Epithelial cell of esophagus (primary cell): ENCODE measurements around the gene SAFB2.

ENCODE experiments used
- DNase-seq: peaks from one replicate; pipeline ENCODE4 v3.0.0; 2010; ENCODE audit warnings: low read depth
- H3K4me3 ChIP-seq: 2 replicates; pipeline ENCODE4 v1.5.1; 2011; ENCODE audit warnings: mild to moderate bottlenecking, low read length, control low read depth
- CTCF ChIP-seq: IDR thresholded peaks from 2 replicates; pipeline ENCODE4 v1.5.1; 2011; ENCODE audit warnings: low read depth, mild to moderate bottlenecking, low read length, control low read depth, inconsistent platforms; ENCODE audit not compliant: insufficient read depth; ENCODE audit errors: missing control alignments

The SAFB2 gene

GRCh38 chr19:5586300-5587070, 36.1 kb downstream of the SAFB2 start:
- no peak for DNase-seq
- H3K4me3 ChIP-seq, result no peak overlapping the region
- TF ChIP-seq CTCF, result no peak

- DNase-seq, result peak; percentile 55
- TF ChIP-seq CTCF, result no peak
- no peak overlapping the region for H3K4me3 ChIP-seq
Observed at GRCh38 chr19:5585461-5586299, 36.9 kb downstream of the SAFB2 start.

GRCh38 chr19:5580161-5580571, 42.4 kb downstream of the SAFB2 start:
- no peak for DNase-seq
- TF ChIP-seq CTCF, result no peak
- no peak overlapping the region for H3K4me3 ChIP-seq

DNA sequence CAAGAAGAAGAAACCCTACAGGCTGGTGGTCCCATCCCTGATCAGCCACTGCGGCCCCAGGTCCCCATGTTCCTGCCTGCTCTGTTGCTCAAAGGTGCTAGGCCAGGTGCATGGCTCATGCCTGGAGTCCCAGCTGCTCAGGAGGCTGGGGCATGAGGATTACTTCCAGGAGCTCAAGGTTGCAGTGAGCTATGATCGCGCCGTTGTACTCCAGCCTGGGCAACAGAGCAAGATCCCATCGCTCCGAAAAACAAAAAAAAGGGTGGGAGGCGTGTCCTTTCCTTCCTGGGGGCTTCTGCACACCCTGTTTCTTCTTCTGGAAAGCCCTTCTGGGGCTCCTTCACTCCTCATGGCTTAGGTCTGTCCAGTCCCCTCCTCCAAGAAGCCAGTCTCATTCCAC, 42.9 kb downstream of the SAFB2 start:
- no peak for TF ChIP-seq CTCF
- no peak for DNase-seq

DNA sequence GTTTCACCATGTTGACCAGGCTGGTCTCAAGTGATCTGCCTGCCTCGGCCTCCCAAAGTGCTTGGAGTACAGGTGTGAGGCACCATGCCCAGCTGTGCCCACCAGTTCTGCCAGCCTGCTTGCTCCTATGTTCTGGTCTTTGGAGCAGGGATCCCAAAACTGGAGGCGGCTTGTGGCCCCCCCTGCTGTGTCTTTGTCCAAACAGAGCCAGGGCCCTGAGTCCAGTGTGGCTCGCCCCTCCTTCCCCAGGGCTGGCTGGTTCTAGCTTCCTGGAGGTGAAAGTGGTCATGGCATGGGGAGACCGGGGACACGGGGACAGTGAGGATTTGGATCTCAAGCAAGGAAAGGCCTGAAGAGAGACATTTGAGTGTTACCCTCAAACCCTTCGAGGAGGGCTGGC, 43.3 kb downstream of the SAFB2 start:
- no peak for DNase-seq
- TF ChIP-seq CTCF, result no peak
- no peak overlapping the region for H3K4me3 ChIP-seq

More for the DNA sequence above, 42.9 kb downstream of the SAFB2 start:
- no peak overlapping the region for H3K4me3 ChIP-seq

- peak; percentile 90 for TF ChIP-seq CTCF
- H3K4me3 ChIP-seq, result peak overlapping the region; percentile 42
- peak; percentile 63 for DNase-seq
Observed at GRCh38 chr19:5578097-5578846, 44.3 kb downstream of the SAFB2 start.
